HG03139 (cell line): Measurements from ENCODE around the gene EIF3L.

Source experiments
- ATAC-seq: cut with Tn5 transposase; IDR thresholded peaks from one replicate; pipeline ENCODE4 v1.9.1; 2021; ENCODE audit not compliant: unreplicated experiment

Gene EIF3L

GRCh38 chr22:37904572-37905533 is 55.6 kb downstream of the EIF3L start:
- ATAC-seq = no peak

GRCh38 chr22:37905534-37906363 is 56.5 kb downstream of the EIF3L start, which contains the start of gene MICALL1:
Gene MICALL1 (plus strand): TSS chr22:37906297. CDS start chr22:37906423, 126 bp downstream.
- peak; percentile 75 for ATAC-seq

DNA sequence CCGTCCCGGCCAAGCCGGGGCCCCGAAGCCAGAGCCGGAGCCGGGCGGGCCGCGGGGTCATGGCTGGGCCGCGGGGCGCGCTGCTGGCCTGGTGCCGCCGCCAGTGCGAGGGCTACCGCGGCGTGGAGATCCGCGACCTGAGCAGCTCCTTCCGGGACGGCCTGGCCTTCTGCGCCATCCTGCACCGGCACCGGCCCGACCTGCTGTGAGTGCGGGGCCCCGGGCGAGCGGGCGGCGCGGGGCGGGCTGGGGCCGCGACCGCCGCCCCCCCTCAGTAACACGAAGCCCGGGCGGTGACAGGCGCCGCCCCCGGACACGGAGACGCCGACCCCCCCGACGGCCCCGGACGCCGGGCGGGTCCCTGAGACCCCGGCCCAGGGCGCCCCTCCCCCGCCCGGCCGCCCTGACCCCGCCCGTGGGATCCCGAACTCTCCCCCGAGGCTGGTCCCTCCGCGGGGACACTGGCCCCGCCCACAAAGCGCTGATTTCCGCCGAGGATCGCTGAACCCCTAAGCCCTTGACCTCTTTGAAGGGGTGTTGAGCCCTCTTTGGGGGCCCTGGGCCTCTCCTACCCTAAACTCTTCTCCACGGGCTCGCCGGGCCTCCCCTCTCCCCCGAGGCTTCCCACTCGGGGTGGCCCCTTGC is 57.3 kb downstream of the EIF3L start:
- no peak for ATAC-seq

DNA sequence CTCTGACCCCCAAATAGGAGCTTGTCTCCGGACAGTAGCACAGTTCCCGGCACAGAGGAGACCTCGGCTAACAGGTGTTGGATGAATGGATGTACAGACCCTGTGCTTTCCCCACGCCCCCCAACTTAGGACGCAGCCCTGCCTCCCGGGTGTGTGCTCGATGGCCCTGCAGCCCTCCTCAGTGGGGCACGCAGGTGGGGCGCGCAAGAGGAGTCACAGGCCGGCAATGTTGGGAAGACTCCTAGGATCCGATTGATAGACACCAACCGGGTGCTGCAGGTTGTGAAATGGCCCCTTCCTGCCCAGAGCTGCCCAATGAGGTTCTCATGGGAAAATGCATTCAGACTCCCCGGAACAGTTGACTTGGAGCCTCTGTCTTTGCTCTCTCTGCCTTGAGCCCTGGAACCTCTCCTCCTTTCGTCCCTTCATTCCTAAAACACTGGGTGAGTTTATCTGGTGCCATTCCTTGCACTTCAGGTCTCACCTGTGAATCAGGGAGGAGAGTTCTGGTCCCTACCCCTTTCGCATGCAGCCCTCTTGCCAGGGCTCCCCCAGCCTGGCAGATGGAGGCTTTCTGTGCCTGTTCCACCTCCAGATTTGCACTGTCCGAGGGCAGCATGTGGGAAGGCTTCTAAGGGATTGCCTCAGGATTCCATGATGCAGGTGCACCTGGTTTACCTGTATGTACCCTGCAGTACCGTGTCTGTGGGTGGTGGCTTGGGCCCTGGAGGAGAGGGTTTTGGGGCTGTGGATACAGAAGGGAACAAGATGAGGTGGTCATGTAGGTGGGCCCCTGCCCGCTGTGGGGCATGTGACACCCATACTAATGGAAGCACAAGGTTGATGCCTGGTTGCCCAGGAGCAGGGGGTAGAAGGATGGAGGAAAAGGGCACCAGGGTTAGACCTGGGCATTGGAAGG is 58.1 kb downstream of the EIF3L start:
- ATAC-seq = no peak

GRCh38 chr22:37909766-37910165 is 60.5 kb downstream of the EIF3L start:
- ATAC-seq = no peak

GRCh38 chr22:37910890-37911672 is 61.9 kb downstream of the EIF3L start:
- ATAC-seq = no peak

DNA sequence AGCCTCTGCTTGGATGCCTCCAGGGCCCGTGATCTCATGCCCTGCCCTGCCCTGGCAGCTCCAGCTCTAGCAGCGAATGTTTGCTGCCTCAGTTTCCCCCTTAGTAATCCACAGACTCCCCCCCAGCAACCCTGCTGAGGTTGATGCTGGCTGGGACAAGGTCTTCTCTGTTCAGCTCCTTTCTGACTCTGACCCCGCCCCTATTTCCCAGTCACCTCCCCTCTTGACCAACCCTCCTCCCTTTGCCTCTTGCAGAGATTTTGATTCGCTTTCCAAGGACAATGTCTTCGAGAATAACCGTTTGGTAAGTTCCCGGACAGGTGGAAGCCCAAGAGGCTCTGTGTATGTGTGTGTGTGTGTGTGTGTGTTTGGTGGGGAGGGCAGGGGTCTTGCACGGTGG is 62.5 kb downstream of the EIF3L start:
- ATAC-seq = no peak

GRCh38 chr22:37912171-37912570 is 63.0 kb downstream of the EIF3L start:
- no peak for ATAC-seq

DNA sequence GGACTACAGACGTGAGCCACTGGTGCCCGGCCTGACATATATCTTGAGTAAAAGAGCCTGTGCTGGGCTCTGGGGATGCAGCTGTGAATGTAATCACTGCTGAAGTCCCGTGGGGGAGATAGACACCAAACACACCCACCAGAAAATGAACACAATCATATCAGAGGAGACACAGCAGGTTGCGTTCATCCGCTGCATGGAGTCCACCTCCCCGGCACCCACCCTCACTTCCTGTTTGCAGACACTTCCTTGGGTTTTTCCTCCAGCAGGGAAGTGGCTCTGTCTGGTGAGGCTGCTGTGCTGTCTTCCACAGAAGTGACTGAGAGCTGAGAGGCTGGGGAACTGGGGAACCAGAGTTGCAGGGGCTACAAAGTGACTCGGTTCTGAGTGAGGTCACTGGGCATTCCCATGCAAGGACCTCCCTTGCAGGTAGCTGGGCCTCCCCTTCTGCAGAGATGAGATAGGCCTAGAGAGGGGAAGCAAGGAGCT is 64.1 kb downstream of the EIF3L start:
- no peak for ATAC-seq

- no peak for ATAC-seq
Measured at GRCh38 chr22:37916311-37916710, 67.1 kb downstream of the EIF3L start.

DNA sequence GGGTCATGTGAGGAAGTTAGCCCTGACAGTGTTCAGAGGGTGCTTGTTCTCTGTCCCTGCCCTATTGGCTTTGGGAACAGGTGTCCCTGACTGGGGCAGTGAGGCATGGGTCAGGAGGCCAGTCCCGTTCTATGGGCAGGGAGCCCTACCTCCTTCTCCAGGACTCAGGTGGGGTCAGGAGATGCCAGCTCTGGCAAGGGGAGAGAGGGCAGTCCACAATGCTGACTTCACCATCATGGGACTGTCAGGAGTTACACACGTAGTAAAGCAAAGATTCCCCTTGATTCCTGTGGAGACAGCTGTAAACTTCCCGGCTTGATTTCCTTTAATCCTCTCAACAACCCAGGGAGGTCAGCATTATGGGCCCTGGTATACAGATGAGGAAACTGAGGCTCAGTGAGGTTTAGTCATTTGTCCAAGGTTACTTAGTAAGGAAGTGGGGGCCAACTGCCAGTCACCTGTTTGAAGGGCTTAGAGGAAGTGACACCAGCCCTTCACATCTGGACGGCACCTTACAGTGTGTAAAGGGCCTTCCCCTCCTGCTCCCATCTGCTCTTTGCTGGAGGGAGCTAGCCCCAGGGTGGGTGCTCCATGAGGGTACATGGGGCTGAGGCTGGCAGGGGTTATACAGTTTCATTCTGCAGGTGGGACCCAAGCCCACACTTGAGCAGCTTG is 68.8 kb downstream of the EIF3L start:
- ATAC-seq = no peak

GRCh38 chr22:37918580-37919270 is 69.5 kb downstream of the EIF3L start:
- no peak for ATAC-seq

DNA sequence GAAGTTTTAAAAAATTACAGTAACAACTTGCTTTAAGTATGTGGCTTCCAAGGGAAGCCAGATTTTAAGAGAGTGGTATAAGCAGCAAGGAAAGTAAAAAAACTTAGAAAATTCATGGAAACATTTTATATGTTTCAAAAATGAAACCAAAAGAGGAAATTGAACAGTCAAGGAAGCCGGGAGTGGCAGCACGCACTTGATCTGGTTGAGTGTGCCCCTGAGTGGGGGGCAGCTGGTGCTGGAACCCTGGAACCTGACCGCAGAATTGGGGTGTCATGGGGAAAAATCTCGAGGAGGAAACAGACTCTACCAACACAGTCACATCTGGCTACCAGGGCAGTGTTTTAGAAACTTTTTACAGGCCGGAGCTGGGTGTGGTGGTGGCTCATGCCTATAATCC is 70.9 kb downstream of the EIF3L start:
- no peak for ATAC-seq

DNA sequence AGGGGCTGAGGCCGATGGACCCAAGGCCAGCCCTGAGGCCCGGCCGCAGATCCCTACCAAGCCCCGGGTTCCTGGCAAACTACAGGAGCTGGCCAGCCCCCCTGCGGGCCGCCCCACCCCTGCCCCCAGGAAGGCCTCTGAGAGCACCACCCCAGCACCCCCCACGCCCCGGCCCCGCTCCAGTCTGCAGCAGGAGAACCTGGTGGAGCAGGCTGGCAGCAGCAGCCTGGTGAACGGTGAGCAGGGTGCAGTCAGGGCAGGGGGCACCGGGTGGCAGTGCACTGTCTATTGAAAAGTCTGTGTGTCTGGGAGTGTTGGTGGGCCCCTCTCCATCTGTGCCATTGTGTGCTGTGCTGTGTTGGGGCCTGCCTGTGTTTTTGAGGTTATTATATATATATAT is 73.0 kb downstream of the EIF3L start:
- no peak for ATAC-seq

- ATAC-seq = no peak
Measured at GRCh38 chr22:37923927-37924326, 74.7 kb downstream of the EIF3L start.

DNA sequence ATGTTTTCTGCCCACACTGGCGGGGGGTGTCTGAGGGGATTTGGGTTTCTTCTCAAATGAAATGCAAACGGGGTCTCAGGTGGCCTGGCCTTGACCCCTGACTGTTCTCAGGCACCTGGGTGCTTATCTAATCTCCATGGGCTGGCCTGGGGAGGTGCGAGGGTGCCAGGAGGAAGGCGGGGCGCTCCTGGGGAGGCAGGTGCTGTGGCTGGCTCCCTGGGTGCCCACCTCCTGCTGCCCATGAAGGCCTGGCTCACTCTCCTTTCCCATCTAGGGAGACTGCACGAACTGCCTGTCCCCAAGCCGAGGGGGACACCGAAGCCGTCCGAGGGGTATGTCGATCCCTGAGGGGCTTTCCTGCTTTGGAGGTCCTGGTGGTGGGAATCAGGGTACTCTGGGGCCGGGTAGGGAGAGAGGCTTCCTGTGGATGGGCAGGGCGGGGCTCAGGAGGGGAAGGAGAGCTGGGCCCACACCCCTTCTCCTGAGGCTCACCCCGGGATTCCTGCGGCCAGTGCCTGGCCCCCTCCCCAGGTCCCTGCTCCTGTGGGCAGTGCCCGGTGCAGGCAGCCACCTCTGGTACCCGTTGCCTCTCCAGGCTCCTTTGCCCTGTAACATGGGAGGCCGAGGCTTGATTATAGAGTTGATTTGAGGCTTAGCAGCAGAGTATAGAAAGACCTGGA is 75.3 kb downstream of the EIF3L start:
- no peak for ATAC-seq

DNA sequence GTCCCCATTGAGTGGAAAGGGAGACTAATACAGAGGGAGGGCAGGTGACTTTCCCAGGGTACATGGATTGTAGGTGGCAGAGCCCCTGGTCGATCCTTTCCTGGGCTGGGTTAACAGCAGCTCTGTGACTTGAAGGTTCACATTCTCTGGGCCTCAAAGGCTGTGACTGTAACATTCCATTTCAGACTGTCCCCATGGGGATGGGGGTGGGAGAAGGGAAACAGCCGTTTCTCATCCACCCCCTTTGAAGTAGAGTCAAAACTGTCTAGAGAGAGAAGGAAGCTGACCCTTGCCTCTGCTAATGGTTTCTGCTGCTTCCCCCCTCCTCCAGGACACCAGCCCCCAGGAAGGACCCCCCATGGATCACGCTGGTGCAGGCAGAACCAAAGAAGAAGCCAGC is 76.1 kb downstream of the EIF3L start:
- ATAC-seq = no peak

DNA sequence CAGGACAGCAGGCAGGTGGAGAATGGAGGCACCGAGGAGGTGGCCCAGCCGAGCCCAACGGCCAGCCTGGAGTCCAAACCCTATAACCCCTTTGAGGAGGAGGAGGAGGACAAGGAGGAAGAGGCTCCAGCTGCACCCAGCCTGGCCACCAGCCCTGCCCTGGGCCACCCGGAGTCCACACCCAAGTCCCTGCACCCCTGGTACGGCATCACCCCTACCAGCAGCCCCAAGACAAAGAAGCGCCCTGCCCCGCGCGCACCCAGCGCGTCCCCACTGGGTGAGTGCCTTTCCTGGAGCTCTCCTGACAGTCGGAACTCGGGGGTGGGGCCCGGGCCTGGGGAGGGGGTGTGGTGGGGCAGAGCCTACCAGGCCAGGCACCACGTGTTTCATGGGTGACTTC is 76.5 kb downstream of the EIF3L start:
- ATAC-seq = no peak
